ENCODE measurements around the gene LDB2.

LDB2 gene

DNA sequence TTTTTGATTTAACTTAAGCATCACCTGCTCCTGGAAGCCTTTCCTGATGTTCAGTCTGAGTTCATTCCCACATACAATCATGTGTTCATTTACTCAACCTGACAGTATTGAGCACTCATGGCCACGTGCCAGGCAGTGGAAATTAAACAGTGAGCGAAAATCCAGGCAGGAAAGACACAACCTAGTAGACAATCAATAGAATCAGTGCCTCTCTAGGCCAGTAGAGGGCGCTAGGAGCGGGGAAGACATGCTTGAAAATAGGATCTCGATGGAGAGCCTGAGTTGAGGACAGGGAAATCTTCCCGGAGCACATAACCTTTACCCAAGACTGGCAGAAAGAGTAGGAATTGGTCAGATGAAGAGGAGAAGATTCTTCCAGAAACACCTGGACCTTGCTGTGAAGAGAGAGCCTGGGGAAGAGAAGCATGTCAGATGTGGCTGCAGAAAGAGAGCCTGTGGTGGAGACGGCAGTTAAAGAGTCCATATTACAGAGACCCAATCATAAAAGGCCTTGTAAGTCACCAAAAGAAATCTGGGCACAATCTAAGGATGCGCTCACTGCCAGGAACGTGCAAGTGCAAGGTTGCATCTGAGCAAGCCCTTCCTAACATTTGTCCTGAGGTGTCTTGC lies 103.5 kb downstream of the LDB2 start:
- DNase-seq: no peak

DNA sequence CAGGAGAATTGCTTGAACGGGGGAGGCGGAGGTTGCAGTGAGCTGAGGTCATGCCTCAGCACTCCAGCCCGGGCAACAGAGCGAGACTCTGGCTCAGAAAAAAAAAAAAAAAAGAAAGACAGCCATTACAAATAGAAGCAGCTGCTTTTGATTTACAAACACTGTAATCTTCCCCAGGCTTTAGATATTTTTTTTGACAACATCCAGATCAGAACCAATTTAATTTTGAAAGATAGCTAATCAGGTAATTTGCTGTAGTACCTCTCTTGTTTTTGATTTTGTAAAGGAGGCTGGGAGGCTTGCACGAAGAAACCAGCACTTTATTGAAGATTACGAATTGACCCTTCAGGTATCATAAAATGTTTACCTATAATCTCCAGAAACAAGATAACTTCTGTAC lies 107.0 kb downstream of the LDB2 start:
- DNase-seq: no peak

DNA sequence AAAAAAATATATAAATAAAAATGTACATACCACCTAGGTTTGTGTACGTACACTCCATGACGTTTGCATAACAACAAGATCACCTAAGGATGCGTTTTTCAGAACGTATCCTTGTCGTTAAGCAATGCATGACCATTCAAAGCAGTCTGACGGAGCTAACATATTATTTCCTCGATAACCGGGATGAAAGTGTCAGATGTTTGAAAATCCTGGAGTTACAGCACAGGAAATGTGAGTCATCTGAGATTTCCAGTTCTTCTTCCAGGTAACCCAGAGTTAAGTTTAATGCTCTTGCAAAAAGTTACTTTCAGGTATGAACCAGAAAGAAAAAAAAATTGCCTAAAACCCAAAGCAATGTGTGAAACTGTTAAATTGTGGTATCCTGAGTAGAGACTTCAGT lies 107.9 kb downstream of the LDB2 start:
- DNase-seq: no peak

DNA sequence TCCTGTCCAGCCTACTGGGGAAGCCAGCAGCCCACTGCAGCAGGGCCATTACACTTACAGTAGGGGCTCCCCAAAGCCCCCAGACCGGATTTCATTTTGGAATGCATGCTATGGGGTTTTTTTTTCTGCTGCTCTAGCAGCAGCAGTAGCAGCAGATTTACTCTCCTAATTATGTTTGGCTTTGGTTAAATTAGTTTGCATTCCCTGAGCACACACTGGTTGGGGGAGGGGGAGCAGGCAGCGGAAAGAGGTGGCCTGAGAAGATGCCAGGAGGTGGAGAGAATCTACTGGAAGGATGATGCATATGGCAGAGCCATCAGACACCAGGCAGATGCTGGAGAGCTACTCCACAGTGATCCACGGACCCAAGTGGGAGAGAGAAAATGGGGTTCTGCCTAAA lies 109.6 kb downstream of the LDB2 start:
- DNase-seq: no peak

DNA sequence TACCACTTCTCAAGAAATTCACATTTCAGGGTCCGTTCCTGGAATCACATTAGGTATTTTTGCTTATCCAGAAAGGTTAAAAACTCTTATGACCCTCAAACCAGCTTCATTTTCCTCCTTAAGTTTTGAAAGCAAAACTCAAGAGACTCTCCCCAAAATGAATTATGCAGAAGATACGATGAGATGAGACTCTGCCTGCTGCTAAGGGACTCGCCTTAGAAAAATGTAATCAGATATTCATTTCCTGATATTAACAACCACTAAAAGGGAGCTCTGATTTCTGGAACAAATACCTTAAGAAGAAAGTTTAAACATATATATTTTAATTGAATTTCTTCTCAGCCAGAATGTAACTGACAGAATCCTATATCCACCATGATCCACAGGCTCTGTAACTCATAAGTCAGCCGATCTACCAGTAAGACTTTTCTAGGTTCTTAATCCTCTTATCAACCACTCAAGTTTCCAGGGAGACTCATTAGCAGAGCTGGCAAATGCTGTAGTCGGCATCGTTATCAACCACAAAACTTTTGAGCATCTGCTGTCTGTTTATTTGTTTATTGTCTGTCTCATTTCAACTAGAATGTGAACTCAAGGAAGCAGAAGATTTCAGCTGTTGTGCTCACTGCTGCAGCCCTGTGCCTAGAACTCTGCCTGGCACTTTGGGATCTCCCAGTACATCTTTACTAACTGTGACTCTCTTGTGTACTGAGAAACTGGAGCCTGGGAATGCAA lies 112.5 kb downstream of the LDB2 start:
- DNase-seq: no peak

DNA sequence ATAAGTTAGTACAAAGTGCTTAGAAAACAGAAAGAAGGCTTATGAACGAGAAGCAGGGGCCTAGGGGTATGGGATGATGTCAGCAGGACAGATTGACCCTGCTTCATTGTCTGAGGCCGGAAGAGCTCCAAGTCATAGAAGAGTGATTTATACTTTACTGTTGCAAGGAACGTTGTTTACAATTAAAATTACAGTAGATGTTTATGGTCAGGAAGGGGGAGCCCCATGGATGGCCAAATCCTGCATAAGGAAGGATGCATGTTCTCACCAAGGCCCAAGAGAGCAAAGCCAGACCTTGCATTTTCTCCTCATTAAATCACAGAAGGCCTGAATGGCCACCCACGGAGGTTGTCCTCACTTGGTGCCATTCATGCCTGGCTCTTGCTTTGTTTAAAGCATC lies 115.3 kb downstream of the LDB2 start:
- no peak for DNase-seq

DNA sequence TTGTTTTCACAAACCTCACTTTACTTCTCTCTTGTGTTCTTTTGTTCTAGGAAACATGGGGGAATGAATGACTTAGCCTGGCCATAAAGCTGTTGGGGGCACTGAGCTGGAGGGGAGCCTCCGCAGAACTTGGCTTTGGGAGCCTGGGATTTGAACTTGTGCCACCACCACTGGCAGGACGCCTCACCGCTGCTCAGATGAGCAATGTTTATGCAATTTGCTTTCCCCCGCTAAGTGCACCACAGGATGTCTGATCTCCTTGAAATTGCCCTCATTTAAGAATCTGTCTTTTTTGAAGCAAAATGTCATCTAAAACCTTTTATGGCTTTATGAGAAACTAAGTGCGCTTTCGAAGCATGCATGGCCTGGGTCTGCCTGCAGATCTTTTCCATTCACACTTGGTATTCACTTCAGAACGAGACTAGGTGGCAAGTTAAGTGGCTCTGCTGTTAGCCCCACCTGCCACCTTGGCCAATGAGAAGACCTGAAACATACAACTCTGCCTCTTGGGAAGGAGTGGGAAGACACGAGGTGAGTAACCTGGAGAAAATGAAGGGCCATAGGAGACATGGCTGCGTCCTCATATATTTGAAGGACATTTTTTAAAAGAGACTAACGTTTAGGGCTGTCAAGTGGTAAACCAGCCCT lies 119.3 kb downstream of the LDB2 start:
- no peak for DNase-seq

DNA sequence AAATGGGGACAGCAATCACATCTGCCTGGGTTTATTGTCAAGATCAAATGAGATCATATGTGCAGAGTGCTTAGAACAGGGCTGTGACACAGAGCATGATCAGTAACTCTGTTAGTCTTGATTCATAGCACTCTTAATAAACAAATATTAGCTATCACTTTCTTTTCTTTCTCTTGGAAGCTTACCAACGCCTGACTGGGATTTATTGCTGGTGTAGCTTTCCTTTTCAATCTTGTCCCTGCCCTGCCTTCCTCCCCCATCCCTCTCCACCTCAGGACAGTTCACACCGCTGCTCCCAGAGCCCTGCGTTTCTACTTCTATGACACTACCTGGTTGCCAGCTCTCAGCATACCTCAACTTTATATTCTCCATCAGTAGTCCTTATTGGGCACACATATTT lies 120.7 kb downstream of the LDB2 start:
- DNase-seq: no peak

DNA sequence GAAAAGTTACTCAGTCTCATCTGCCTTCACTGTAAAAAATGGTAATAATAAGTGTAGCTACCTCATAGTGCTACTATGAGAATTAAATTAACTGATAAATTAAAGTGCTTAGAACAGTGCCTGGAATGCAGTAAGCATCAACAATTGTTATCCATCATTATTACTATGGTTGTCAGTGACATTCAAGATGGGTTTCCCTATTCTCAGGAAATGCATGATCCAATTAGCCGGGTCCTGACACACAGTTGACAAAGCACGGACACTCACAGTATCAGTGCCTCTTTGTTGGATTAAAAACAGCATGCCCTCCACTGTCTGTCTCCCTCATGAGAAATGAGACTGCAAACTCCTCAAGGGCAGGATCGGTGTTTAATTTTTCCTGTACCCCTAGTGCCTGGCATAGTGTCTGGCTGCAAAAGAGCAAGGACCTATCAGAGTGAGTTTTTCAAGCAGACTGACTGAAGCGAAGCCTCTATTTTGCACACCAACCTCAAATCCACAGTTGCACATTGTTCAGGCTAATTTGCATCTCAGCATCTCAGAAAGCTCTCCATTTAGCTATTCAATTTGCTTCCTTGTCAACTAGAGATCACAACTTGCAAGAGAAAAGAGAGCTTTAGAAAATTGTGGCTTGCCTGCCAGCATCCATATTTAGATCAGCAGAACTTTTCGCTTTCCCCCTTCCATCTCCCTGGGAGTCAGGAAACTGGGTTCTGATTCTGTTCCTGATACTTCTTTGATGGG lies 122.9 kb downstream of the LDB2 start:
- DNase-seq: no peak

DNA sequence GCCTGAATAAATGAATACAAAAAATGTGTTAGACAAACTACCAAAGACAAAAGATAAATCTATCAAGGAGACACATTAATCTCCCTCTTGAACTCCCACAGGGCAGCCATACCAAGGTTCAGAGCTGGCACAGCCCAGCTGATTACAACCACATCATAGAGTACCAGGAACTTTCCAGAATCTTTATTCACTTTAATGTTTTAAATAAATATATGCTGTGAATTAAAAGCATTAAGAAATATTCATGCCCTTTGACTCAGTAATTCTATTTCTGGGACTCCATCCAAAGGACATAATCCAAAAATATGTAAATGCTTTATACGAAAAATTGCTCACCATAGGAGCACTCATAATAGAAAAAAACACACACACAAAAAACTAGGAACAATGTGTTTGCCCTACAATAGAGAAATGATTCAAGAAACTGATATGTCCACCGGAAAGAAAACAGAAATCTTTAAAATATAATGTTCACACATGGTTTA lies 126.0 kb downstream of the LDB2 start:
- no peak for DNase-seq

DNA sequence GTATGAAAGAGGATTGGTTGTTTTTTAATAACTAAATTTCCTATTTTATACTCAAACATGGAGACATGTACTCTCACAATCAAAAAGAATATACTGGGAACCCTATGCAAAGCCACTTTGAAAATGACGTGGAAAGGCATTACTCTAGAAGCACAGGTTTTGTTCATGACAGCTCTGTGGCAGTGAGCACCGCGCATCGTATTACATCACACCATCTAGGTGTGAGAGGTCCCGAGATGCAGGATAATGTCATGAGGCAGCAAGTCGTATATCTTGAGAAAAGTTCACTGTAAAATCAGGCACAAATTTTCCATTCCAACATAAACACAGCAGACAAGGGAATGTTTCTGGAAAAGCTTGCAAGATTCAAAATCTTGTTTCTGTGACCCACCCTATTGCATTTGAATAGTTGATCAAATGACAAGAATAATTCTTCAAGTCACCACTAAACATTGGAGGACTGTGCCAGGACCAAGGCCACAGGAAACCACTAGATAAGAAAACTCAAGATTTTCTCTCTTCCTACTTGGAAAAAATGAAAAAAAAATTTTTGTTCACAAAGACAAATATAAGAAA lies 127.6 kb downstream of the LDB2 start:
- DNase-seq: no peak

DNA sequence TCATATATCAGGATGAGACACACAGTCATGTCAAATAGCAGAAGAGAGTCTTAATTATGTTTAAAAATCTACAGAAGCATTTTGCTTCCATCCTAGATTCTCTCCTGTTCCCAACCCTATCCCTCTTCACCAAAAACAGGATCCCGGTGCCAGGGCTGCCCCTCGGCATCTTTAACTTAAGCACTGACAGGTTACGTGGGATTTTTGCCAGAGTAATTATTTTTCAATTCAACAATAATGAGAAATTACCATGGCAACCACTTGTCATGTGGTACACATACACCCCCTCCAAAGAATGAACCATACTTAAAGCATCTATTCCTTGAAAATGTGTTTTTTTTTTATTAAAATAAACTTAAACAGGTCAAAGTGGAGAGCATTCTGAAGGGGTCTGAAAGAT lies 130.6 kb downstream of the LDB2 start:
- DNase-seq: no peak

DNA sequence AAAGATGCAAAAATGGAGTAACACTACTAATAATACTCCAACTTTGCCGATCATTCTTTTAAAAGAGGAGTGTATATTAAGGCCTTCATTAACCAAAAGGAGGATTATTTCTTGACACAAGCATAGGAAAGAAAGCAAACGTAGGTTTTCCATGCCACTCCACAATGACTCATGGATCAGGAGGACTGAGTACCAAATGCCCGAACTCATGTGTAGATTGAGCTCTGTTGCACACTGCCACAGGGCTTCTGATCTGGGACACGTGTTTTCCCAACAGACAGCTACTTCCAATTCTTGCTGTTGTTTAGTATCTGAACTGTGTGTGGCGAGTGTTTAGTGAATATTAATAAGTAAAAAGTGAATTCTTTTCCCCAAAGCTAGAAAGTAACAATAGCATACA lies 131.2 kb downstream of the LDB2 start:
- no peak for DNase-seq

DNA sequence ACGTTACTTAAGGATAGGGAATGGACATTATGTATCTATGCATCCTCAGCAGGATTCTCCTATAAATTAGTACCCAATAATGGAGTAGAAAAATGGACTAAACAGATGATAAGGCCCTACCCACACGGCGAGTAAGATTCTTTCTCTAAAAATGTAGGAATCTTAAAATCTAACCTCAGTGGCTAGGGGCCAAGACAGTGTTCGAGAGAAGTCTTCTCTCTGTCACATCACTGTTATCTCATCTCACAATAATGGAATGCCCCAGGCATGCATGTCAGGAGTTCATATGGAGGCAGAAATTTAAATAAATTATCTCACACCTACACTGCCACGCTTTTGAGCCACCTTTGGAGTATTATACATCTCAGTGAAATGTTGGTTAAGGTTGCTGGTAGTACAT lies 132.9 kb downstream of the LDB2 start:
- no peak for DNase-seq

DNA sequence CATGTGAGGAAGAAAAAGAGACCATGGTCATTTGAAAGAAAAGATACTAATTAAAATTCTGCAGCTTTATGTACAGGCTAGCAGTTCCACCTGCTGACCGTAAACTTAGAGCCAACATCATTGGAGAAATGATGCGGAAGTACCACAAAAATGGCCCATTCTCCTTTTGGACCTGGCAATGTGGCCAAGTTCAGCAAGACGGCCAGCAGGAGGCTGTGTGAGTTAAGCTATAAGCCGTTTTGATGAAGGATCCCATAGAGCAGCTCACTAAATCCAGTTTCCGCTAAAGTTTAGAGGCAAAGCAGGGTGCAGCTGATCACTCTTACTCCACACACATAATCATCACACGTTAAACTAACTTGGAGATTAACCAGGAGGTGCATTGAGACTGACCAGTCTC lies 133.8 kb downstream of the LDB2 start:
- no peak for DNase-seq

DNA sequence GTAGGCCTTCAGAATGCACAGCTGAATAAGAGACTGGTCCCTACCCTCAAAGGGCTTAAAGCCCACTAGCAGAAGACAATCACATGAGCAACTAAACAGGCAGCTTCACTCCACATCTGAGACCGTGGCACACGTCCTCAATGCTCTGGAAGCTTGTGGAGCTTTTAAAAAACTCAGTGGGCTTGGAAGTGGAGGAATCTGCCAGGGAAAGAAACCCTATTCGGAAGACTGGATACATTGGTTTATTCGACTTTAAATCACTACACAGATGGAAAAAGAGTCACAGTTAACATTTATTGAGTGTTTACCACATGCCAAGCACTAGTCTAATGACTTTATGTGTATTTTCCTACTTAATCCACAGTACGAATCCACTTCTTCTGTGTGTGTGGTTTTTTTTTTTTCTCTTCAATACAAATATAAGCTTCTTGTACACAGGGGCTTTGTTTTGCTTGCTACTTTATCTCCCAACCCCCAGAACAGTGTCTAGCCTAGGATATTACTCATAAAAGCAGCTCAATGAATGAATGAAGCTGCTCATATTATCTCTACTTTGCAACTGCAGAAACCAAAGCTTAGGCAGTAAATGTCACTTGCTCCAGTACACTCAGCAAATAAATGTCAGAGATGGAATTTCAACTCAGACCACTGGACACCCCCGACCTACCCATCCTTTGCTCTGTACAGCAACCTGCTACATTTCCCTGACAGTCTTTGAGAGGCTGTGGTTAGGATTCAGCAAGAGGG lies 137.7 kb downstream of the LDB2 start:
- no peak for DNase-seq

DNA sequence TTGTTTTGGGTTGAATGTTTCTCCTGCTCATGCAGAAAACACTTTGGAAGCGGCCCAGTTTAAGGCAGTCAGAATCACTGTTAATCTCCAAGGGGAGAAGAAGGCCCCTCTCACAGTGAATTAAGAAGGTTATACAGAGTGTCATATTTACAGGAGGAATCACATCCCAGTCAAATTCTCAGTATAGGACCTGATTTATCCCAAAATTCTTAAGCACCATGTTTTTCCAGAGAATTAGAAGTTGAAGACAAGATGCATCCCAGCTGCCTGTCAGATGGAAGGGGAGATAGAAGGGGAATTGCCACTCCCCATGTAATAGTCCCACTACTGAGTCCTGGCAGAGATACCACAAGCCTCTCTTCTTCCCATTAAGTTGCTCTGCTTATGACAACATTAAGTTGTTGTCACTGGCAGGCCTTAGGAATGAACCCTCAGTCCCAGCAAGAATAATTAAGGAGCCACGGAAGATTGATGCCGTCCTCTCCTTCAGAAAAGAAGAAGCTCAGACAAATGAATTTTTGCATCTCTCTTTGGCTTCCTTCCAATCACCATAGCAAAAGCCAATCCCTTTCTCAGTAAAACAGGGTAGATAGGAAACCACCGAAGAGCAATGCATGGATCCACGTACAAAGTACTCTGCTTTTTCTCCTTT lies 138.4 kb downstream of the LDB2 start:
- DNase-seq: no peak

DNA sequence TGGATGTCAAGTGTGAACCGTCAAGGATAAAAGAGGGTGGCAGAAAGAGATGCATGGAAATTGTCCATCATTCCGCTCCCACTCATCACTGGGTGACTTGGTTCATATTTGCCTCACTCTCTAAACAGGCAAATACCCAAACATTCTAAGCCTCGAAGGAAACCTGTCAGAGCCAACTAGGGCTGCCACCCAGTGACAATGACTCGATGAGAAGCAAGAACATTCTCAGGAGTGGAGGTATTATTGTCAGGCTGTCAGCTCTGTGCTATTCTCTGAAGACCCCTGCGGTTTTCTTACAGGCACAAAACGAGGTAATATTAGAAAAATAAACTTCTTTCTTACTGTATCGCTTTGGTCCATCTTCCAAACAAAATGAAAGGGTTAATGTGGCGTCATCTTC lies 139.6 kb downstream of the LDB2 start:
- no peak for DNase-seq

DNA sequence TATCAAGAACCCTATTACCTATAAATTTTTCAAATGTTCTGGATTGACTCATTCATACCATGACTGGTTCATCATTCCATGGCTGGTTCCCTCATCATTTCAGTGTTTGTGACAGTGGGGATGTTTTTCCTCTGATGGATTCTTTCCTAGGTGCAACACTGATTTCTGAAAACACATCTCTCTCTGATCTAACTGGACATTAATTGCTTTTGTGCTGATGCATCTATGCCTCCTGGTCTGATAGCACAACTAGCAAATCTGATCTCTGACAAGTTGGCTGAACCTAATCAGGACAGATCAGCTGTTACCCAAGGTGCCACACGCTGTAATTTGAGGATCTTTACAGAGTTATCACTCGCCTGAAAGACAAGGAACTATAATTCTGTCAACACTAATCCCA lies 140.2 kb downstream of the LDB2 start:
- no peak for DNase-seq

DNA sequence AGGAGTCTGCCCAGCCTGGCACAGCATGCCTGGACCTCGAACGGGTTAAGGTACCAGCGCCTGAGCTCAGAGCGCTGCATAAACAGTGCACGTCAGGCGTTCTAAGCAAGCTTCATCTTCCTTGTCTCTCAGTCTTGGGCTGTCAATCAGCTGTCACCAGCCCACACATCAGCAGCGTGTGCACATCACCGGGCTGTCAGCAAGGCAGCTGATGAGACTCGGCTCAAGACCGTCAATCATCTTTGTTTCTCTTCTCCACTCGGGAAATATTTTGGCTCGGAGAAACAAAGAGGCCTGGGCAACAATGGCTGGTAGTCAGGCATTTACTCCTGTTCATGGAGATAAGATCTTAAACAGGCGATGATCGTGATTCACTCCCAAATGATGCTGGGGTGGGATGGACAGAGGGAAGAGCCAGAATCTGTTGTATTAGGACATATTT lies 141.3 kb downstream of the LDB2 start:
- DNase-seq: no peak

DNA sequence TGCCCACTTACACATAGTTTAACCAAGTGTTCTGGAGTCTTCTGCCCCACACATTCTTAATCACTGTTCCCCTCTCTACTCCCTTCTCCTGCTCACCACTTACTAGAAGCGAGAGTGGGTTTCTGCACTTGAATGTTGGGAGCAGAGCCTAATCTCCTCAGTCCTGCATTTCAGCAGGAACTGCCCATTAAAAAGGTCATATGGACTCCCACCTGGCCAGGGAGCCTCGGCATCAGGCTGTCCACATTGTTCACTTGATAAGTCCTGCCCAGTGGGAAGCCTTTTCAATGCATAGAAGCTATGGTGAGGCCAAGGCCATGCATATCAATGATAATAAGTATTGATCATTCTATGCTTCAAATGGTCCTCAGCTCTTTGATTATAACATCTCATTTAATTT lies 144.3 kb downstream of the LDB2 start:
- no peak for DNase-seq

DNA sequence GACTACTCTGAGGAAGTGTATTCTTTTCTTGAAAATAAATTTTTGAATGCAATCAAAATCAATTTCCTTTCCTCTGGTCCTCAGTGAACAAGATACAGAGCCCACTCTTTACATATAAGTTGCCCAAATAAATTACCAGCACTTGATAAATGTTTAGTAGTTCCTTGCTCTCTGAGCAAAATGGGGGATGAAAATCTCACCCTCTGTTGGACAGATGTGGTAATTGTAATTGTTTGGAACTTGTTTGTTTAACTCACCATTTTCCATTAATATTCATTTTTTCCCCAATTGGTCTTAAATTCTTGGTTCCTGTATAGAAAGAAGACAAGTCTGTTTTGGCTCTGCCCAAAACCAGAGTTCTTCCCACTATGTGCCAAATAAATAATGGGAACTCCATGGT lies 146.3 kb downstream of the LDB2 start:
- no peak for DNase-seq

Data from activated effector memory CD4-positive, alpha-beta T cell treated with anti-CD3 and anti-CD28 coated beads, Interleukin-2, amount 50 U/mL, for 16 hours (primary cell).